Stimulated activated CD4-positive, alpha-beta T cell treated with anti-CD3 and anti-CD28 coated beads, Interleukin-1b, Interleukin-23, amount 100 ng/mL, for 1 hour (primary cell): ENCODE measurements around the gene AQP1.

Source experiments
- DNase-seq, 2 donors: peaks; one replicate each; pipeline ENCODE4 v3.0.0-alpha.2; 2020; ENCODE audit warnings: low read depth in 2 of 2

The AQP1 gene

DNA sequence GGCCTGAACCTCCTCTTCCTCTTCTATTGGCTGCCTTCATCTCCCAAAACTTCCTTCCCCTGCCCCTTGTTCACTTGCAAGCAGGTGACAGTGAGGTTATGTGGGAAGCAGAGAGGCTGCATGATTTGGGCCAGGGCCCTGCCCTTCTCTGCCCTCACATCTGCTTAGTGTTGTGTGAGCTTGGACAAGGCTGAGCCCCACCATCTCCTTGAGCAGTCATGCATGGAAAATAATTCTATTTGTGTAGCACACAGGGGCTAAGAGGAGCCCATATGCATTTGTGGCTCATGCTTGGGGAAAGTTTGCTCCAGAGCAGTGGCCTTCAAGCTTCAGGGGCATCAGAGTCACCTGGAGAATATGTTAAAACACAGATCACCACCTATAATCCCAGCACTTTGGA is 26.8 kb upstream of the AQP1 start:
- DNase-seq = no peak

DNA sequence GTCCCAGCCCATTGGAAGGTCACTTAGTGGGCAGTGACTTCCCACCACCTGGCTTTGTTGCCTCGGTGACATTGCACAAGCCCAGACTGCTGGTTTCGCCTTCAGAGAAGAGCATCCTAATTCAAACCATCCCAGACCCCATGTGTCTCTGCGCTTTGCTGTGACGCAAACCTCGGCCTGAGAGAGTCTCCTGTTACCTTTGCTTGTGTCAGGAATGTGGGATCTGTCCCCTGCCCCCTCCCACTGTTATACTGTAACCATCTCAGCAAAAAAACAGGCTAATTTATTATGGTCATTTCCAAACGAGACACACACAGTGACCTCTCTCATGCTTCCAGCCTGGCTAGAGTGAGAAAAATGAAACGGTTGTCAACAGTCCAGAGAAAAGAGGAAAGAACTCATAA is 25.0 kb upstream of the AQP1 start:
- no peak for DNase-seq

DNA sequence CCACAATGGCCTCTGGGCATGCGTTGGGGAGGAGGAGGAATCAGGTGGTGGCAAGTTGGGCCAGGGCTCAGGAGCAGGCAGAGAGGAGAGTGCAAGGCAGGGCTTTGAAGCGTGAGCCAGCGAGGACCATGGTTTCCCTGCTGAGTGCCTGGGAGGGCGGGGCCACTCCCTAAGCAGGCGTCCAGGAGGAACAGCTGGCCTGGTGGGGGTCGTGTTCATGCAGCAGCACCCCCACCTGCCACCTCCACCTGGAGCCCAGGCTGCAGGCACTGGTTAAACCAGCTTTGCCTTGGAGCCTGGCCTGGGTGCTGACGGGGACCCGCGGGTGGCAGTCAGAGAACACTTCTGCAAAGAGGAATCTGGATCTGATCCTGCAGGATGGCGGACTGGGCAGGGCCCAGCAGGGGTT is 24.2 kb upstream of the AQP1 start:
- no peak for DNase-seq

DNA sequence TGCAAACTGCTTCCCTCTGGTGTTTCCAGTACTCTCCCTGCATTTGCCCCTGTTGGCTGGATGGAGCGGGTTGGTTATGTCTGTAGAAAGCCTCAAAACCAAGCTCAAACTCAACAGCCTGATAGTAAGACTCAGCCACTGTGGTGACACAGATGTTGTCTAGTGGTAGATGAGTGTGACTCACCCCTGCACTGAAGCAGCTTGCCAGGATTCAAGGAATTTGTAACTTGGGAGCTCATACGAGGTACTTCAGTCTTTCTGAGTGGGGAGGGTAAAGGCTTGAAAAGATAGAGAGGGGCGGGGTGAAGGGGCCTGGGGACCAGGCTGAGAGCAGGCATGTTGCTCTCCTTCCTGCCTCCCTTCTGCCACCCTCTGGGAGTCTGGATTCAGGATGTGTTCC is 22.9 kb upstream of the AQP1 start:
- DNase-seq = no peak

DNA sequence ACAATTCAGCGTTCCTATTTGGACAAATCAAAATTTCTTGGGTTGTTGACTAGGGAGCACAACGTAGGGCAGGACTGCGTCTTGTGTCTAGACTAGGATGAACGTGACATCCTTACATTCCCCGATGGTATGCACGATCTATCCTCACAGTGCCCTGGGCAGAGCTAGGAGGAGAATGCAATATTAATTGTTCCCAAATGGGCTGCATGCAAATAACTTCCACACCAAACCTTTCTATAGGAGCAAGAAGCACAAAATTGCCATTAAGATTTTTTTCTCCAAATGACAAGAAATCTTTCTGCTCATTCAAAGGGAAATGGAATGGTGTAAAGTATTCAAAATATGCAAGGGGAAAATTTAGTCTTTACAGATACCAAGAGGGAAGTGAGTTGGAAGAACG is 21.4 kb upstream of the AQP1 start:
- DNase-seq = no peak

DNA sequence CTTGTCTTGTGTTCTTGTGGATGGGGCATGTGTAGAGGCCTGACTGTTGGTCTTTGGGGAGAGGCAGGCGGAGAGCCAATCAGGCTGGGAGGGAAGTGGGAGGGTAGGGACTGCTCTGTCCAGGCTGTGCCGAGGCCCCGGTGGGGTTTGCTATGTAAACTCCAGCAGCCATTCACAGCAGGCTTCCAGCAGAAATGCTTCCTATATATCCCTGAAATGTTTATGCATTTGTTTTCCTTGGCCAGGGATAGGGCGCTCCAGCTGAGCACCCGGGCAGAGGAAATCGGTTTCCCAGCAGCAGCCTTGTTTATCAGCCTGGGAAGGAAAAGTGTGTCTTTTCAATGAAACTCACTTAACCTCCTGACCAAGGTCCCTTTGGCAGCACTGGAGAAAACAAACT is 18.3 kb upstream of the AQP1 start:
- no peak for DNase-seq

DNA sequence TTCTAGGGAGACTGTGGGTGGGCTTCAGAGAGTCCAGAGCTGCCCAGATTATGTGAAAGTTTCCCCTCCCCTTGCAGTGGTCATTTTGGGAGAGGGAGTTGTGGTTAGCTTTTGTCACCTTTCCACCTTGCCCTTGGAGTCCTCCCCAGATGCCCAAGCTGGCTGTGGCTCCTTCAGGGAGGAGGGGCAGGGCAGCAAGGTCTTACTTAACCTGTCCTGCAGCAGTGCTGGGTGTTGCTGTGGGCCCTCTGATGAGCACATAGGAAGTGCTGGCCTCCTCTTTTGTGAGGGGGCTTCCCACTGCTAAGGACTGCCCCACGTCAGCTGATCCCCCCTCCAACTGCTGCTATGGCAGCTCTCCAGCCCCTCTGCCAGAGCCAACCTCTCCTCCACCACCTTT is 17.6 kb upstream of the AQP1 start:
- no peak for DNase-seq

DNA sequence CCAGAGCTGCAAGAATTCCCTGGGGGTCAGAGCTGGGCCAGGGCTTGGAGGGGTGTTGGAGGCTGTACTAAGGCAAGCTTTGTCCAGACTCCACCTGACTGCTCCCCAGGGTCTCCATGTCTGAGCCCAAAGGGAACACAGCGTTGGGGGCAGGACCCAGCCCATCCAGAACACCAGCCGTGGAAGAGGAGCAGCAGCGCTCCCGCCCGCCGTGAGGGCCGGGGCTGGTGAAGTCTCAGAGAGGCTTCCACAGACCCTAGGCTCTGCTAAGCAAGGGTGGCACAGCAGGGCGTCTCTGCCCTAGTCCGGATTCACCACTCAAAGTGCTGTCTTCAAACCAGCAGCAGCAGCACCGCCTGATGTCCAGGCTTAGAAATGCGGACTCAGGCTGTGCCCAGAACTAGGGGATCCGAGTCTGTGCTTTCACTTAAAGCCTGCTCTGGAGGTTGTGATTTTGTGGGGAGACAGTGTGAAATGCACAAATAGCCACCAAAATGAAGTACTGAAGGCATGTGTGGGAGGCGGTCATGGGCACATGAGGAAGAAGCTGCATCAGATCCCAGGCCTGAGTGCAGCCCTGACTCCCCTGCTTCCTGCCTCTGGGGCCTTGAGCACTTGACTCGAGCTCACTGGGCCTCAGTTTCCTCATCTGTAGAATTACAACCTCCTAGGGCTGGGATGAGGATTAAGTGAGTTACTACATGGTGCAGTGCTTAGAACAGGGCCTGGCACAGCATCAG is 16.6 kb upstream of the AQP1 start:
- no peak for DNase-seq

DNA sequence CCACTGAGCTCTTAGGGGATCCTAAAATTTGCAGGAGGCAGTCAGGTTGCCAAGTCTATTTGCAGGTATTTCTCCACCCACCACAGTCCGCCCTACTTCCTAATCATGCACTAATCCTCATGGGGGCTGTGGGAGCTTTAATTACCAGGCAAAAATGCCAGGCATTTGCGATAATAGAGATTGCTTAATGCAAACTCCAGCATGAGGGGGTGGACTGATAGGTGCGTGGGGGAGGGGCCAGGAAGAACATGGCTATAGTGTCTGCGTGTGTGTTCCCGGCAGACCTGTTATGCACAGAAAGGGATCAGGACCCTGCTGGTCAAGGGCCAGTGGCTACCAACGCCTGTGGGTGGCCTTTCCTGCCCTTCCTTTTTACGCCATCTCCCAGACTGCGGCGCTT is 15.6 kb upstream of the AQP1 start:
- DNase-seq = no peak

DNA sequence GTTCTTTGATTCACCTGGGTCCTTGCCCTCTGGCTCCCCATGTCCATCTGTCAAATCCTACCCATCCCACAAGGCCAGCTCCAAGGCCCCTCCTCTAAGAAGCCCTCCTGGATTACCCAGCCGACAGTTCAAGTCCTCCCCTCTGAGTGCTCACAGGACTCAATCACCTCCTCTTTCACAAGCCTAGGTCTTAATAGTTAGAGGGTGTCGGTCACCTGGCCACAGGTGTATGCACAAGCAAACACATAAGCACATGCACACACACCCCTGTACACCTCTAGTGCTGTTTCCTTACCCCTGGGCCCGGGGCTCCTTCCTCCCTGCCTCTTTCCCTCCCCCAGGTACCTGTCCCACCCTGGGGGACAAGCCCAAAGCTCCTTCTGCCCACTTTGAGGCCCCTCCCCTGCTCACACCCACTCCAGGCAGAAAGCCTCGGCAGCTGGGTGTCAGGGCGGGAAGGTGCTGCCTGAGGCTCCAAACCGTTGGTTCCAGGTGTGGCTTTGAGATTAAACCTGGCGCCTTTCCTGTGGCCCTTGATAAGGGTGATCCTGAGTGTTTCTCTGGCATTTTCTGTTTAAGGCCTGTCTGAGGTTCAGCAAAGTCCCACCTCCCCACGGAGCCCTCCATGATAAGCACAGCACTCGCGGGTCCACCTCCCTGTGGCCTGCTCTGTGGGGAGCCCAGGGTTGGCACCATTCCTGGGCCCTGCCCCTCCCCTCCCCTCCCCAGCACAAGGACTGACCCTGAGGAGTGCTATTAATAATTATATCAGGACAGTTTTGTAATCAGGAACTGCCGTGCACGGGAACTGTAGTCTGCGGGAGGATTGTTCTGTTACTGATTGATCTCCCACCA is 14.6 kb upstream of the AQP1 start:
- no peak for DNase-seq

DNA sequence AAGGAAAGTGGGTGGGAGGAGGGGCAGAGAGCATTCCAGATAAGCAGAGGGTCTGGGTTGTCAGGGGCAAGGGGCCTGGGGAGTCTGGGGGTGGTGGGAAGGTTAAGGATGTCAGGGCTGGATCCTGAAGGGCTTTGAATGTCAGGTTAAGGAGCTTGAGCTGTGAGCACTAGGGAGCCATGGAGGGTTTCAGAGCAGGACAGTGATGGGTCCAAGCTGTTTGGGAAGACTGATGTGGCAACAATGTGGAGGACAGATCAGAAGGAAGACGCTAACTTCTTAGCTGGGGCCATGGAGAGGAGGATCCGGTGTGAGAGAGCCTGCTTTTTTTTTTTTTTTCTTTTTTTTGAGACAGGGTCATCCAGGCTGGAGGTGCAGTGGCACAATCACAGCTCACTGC is 13.9 kb upstream of the AQP1 start:
- no peak for DNase-seq

DNA sequence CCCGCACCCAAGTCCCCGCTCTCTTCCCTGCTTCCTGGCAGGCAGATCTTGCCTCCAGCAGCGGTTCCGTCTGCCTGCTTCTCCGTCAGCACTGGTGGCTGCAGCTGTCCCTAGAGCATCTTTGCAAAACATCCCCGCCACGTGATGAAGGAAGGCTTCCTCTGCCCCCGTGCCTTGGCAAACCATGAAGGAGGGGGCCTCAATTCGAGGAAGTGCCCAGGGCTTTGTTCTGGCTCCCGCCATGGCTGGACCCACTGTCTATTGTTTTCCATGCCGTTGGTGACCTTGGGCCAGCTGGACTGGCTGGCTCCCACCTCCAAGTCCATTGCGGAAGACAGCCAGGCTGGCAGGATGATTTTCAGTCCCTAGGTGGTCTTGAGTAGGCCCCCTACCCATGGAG is 13.2 kb upstream of the AQP1 start:
- DNase-seq = no peak

DNA sequence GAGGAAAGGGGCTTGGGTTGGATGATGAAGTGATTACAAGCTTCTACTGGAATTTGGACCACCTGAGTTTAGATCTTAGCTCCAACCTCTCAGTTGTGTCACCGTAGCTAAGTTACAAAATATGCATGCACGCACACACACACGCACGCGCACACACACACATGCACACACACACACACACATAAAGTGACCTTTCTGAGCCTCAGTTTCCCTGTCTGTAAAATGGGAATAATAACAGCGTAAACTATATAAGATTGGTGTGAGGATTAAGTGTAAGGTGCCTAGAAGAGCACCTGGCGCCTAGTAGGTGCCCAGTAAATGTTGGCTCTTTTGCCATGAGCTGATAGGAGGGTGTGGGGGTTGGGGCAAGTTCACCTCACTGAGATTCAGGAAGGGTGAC is 12.6 kb upstream of the AQP1 start:
- no peak for DNase-seq

DNA sequence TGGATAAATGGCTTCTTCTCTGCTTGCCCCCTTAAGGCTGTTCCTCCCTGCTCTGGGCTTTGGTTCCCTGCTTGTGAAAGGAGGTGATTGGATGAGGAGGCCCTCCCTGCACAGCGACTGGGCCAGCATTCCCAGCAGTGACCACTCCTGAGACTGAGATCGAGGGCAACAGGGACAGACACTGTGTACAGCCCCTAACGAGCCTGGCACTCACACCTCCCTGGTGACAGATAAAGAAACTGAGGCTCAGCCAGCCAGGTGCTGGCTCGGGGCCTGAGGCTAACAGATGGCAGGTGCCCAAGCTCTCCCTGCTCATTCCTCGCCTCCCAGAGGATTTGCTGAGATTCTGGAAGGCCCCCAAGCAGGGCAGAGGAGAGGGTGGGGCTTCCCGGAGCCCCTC is 12.0 kb upstream of the AQP1 start:
- no peak for DNase-seq

DNA sequence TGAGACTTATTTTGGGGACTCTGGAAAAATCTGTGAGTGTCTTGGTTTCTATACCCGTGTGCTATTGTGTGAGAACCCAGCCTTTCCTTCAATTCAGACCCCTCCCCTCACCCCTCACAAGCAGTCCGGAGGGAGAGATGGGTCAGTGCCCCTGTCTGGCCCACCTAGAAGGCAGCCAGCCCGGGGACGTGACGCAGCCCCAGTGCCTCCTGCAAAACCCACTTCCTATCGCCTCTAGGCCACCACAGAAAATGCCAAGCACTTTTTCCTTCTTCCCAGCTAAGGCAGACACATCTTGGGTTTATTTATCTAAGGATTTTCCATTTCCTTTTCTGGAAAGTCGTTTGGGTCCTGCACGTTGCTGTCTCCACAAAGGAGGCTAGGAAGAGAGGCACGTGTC is 11.6 kb upstream of the AQP1 start:
- no peak for DNase-seq

DNA sequence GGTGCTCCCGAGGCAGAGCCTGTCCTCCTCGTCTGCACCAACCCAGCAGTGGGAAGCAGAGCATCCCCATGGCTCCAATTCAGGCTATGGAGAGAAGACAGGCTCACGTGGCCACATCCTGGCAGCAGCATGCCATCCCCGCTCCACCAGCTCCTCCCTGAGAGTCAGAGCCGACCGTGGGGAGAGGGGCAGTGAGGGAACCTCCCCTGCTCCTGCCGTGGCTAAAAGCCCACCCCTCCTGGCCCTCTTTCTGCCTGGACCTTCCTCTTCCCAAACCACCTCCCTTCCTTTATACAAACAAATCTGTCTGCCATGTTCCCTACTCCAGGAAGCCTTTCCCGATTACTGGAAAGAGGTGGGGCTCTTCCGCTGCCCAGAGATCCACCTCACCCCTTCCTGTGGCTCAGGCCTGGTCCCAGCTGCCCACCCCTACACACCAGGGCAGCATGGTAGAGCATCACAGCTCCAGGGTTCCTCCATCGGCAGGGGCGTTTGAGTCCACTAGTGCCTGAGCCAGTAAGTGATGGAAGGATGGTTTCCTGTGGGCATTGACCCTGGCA is 10.8 kb upstream of the AQP1 start:
- no peak for DNase-seq

DNA sequence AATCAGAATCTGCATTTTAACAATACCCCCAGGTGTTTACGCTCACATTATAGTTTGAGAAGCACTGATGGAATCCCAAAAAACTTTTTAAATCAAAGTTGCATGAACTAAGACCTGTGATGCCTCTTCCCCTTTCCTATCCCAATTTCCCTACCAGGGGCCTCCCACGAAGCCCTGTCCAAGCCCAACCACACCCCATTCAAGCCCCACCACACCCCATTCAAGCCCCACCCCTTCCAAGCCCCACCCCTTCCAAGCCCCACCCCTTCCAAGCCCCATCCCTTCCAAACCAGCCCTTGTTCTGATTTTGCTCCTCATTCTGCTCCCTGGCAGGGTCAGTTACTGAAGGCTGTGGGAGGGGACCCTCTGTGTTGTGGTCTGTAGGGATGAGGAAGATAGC is 9.8 kb upstream of the AQP1 start:
- no peak for DNase-seq

DNA sequence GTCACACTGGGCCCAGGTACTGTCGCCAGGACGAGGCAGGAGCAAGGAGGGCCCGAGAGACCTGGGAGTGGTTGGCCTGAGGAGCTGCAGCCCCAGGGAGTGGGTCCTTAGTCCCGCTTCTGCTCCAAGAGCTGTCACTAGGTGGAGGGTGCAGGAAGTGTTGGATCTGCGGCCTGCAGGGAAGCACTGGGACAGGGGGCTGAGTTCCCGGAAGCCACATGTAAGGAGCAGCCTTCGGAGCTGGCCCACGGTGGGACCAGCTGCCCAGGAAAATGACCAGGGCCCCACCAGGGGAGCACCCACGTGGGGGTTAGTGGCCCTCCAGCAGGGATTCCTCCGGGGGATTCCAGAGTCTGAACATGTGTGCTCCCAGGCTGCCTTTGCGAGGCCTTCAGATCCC is 9.2 kb upstream of the AQP1 start:
- no peak for DNase-seq

DNA sequence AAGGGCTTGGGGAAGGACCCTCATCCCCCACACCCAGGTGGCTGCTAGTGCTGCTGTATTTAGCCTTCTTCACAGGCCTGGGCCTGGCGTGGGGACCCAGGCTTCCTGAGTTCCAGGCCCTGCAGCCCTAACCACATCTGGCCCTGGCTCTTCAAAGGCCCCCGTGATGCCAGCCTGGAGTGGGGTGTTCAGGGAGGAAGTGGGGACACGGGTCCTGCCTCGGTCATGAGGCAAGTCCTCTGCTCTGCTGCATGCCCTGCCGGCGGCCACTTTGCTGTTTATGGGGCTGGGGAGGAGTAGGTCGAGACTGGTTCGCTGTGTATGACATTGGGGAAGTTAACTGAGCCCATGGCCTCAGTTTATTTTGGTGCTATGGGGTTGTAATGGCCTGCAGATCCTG is 8.5 kb upstream of the AQP1 start:
- DNase-seq = no peak

DNA sequence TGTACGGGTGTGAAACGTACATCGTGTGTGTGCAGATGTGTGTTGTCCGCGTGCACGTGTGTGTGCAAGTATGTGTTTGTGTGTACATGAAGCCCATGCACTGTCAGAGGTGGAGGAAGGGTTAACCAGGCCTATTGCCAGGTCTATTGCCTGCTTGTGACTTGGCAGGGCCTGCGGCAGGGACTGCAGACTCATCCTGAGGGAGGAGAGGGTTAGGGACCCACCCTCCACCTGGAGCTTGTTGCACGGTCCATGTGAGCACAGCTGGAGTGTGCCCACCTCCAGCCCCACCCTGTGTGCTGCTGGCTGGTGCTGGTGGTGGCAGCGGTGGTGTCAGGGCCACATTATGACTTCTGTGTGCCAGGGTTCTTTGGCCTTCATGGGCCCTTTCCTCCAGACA is 7.1 kb upstream of the AQP1 start:
- no peak for DNase-seq

DNA sequence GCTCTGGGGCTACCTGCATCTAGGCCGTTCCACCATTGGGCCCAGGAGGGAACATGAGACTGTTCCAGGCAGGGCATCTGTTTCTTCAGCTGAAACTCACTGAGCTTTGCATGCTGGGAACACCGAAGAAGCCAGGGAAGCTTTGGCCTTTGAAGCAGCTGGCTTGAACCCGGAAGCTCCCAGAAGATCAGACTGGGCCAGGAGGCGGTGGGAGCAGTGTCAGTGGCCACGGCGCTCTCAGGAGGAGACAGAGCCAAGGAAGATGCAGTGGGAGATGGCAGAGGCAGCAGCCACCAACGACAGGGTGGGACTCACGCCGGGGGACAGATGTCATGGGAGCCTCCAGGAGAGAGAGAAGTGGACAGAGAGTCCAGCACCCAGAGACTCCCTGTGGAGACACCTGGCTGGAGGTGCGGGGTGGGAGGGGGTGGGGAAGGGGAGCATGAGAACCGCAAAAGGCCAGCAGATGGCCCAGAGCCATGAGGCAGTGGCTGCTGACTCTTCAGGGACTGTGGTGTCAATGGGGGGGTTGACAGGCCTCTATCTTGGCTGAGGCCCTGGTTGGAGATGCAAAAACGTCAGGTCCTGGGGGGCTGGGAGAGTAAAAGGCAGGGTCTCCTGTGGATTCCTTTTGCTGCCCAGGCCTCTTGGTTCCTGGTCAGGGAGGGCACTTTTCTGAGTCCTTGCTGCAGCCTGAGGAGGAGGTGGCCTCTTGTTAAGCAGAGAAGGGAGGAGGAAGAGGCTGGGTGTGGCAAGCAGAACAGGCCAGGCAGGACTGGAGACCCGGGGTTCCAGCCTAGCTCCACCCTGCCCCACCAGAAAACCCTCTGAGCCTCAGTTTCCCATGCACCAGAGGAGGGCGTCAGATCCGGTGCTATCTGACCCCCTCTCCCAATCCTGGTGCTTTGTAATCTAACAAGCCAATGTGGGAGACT is 6.3 kb upstream of the AQP1 start:
- no peak for DNase-seq

DNA sequence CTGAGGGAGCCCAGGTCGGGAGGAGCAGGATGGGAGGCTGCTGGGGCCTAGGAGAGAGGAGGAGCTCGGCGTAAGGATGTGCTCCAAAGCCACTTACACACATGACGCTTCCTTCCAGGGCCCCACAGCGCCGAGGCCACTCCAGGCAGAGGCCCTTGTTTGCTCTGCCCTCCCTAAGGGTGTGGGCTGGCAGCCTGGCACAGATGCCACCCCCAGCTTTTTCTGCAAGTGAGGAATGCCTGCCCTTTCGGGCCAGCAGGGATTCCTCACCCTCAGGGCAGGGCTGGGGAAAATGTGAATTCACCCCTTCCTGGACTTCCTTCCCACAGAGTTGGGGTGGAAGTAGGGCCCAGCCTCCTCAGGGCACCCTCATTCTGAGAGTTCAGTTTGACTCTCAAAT is 5.6 kb upstream of the AQP1 start:
- DNase-seq = no peak
